GM12872 (cell line): ENCODE results near the gene HGFAC.
A peak's percentile ranks its signal among the peaks of the same experiment; 100 is the strongest.

Experiments
- TF ChIP-seq, protein P1 (sequence below): IDR thresholded peaks from 3 replicates; pipeline ENCODE4 v1.5.1; 2011; ENCODE audit warnings: low read depth, mild to moderate bottlenecking, low read length, moderate library complexity; ENCODE audit not compliant: insufficient read depth

Gene HGFAC

DNA sequence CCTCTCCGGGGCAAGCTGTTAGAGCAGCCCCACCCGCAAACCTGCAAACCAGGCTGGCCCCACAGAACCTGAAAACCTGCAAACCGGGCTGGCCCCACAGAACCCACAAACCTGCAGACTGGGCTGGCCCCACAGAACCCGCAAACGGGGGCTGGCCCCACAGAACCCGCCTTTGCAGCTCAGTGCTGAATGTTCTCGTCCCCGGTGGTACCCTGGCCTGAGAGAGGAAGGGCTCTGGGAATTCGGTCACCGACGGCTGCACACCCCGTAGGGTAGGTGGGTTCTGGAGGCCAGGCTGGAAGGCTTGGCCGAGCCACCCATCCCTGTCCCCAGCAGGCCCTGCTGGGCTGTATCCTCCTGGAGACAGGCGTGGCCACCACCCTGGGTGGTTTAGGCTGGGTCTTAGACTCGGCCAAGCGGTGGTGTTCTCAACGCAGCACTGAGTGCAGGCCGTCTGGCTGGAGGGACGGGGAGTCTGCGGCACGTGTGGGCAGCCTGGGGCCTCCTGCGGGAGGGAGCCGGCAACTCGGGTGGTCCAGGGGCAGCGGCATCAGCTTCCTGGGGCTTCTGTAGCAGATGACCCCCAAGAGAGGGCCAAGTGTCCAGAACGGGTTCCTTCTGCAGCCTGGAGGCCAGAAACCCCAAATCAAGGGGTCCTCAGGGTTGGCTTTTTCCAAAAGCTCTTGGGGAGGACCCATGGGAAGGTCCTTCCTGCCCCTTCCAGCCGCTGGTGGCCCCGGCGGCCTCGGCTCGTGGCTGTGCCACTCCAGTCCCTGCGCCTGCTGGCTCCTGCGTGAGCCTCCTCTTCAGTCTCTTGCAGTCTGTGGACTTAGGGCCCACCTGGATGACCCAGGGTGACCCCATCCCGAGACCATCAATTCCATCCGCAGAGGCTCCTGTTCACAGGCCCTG lies 36.9 kb downstream of the HGFAC start:
- TF ChIP-seq, protein P1, sequence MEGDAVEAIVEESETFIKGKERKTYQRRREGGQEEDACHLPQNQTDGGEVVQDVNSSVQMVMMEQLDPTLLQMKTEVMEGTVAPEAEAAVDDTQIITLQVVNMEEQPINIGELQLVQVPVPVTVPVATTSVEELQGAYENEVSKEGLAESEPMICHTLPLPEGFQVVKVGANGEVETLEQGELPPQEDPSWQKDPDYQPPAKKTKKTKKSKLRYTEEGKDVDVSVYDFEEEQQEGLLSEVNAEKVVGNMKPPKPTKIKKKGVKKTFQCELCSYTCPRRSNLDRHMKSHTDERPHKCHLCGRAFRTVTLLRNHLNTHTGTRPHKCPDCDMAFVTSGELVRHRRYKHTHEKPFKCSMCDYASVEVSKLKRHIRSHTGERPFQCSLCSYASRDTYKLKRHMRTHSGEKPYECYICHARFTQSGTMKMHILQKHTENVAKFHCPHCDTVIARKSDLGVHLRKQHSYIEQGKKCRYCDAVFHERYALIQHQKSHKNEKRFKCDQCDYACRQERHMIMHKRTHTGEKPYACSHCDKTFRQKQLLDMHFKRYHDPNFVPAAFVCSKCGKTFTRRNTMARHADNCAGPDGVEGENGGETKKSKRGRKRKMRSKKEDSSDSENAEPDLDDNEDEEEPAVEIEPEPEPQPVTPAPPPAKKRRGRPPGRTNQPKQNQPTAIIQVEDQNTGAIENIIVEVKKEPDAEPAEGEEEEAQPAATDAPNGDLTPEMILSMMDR: no peak

DNA sequence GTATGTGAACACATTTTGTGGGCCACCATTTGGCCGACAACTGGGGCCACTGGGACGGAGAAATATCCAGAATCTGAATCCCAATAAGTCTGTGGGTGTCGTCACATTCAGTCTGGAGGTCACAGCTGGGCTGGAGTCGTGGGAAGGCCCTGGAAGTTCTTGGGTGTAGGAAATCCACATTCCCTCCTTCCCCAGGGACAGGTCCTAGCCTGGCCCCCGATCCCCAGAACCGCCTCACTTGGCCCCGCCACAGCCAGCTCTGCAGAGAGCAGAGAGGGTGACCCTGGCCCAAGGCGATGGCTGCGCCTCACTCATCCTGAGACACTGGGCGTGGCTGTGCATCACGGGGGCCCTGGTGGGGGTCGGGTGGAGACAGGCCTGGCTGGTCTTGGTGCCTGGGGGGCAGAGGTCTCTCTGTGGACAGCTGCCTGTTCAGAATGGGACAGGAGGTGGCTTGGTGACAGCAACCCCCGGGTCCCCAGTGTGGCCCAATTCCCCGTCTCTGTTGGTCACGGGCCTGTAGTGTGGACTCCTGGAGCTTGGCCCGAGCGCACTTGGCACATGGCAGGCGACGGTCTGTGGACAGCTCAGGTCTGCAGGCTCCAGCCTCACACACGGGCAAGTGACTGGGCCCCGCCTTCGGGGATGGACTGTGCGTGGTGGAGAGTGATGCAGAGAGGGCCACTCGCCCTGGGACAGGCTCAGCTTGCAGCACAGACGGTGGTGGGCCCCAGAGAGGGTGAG lies 37.8 kb downstream of the HGFAC start:
- TF ChIP-seq, protein P1: no peak

DNA sequence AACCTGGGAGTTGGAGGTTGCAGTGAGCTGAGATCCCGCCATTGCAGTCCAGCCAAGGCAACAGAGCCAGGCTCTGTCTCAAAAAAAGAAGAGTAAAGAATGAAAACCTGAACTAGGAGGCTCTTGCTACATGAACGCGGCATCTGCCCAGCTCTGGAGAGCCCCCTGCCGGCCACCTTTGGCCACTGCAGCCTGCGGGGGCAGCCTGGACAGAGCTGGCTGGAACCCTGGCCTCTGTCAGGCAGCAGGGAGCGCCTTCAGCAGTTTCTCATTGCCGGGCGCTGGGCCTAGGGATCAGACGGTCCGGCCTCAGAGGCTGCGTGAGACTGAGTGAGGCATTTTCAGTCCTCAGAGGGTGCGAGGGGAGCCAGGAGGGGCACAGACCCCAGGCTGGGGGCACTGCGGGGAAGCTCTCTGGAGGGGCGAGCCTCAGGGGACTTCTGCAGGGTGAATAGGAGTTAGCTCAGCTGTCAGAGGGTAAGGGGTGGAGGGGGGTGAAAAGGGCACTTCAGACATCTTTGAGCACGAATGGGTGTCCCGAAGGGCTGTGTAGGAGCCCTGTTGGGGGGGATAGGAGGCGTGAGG lies 38.9 kb downstream of the HGFAC start:
- TF ChIP-seq, protein P1: peak; percentile 99

DNA sequence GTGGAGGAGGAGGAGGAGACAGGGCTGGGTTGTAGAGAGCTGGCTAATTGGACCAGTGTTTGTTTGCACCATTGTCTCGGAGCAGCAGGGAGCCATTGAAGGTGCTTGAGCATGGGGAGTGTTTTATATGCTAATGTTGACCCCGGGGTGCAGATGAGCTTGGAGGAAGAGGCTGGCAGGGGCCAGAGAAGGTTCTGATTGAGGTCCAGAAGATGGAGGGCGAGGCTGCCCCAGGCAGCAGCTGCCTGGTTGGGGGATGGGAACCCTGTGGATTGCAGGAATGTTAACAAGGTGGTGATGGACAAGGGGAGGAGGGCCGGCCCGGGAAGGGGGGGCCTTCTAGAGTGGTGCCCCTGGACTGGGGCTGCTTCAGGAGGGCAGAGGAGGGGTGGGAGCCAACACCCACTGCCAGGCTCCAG lies 39.4 kb downstream of the HGFAC start:
- TF ChIP-seq, protein P1: no peak

DNA sequence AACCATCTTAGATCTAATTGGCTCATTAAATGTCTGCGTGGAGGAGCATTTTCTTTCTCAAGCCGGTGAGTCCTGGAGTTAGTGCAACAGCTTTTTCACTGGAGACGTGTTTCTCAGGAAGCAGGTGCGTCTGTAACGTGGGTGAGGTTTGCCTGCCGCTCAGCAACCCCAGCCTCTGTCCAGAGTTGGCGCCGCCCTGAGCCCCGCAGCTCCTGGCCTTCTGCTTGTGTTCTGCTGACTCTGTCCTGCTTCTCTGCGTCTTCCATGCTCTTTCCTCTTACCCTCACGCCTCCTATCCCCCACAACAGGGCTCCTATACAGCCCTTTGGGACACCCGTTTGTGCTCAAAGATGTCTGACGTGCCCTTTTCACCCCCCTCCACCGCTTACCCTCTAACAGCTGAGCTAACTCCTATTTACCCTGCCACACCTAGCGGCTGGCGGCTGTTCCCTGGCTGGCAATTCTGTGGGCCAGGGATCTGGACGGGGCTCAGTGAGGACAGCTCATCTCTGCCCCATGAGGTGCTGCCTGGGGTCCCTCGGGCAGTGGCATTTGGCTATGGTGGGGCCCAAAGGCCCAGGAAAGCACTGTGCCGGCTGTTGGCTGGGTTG lies 40.1 kb downstream of the HGFAC start:
- TF ChIP-seq, protein P1: no peak

DNA sequence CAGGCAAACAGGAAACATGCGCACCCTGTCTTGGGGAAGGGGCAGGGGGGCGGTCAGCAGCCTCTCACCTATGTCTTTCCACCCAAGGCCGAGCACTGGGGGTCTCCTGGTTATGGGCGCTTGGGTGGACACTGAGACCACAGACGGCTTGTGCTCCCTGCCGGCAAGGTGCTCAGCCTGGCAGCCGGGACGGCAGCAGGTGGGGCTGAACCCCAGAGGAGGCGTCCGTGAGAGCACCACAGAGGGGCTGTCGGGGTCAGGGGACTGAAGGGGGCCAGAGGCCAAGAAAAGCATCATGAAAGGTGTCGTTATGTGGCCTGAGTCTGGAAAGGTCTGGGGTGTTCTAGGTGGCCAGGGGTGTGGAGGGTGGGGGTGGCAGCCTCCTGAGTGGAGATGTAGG lies 40.9 kb downstream of the HGFAC start:
- TF ChIP-seq, protein P1: no peak

DNA sequence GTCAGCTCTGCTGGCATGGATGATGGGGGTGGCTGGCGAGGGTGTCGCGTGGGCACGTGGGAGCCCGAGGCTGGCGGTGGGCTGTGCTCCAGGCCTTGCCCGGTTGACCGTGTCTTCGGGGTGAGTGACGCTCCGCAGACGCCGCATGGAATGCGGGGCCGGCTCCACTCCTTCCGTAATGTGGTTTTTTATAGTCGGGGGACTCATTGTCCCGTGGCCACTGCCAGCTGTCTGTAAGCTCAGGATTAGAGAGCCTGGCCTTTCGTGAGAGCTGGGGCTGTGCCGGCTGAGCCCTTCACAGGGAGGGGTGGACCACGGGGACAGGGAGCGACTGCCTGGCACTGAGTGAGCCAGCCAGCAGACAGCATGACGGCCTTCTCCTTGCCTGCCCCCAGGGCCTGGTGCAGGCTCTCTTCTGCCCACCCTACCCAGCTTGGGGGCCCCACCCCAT lies 41.7 kb downstream of the HGFAC start:
- TF ChIP-seq, protein P1: no peak
